IPS DF 6.9 (cell line): ENCODE data around the gene TPRG1L.
"Not testable (repeated sequence)": the region's sequence is repeated elsewhere in the genome, so short reads cannot be mapped to it uniquely, and the experiment has no call there.

ENCODE experiments used
- DNase-seq: peaks from one replicate; pipeline ENCODE4 v3.0.0-alpha.2; 2013; ENCODE audit warnings: low read depth, low spot score
- H3K27ac ChIP-seq: one replicate; pipeline ENCODE4 v1.5.1; 2013; ENCODE audit warnings: low read length, control low read depth
- H3K27me3 ChIP-seq: 2 replicates; pipeline ENCODE4 v1.6.1; 2013; ENCODE audit warnings: mild to moderate bottlenecking, low read length; ENCODE audit not compliant: control insufficient read depth, insufficient read depth
- H3K36me3 ChIP-seq: 2 replicates; pipeline ENCODE4 v1.6.1; 2013; ENCODE audit warnings: low read length; ENCODE audit not compliant: control insufficient read depth, insufficient read depth
- H3K4me1 ChIP-seq: 2 replicates; pipeline ENCODE4 v1.6.1; 2013; ENCODE audit warnings: low read length; ENCODE audit not compliant: control insufficient read depth, insufficient read depth
- H3K4me3 ChIP-seq: 2 replicates; pipeline ENCODE4 v1.5.1; 2013; ENCODE audit warnings: mild to moderate bottlenecking, low read length
- H3K9me3 ChIP-seq: 2 replicates; pipeline ENCODE4 v1.6.1; 2013; ENCODE audit warnings: low read length, inconsistent platforms; ENCODE audit not compliant: control insufficient read depth, insufficient read depth
- WGBS: extraction: QIAGEN DNeasy Blood & Tissue Kit; methylation state at CpG from one replicate; pipeline ENCODE4 v1.1.7; 2013; ENCODE audit warnings: mixed read lengths, missing lambda C conversion rate; ENCODE audit not compliant: insufficient read length, insufficient coverage; 5-methylcytosine and 5-hydroxymethylcytosine counted together

Gene TPRG1L

DNA sequence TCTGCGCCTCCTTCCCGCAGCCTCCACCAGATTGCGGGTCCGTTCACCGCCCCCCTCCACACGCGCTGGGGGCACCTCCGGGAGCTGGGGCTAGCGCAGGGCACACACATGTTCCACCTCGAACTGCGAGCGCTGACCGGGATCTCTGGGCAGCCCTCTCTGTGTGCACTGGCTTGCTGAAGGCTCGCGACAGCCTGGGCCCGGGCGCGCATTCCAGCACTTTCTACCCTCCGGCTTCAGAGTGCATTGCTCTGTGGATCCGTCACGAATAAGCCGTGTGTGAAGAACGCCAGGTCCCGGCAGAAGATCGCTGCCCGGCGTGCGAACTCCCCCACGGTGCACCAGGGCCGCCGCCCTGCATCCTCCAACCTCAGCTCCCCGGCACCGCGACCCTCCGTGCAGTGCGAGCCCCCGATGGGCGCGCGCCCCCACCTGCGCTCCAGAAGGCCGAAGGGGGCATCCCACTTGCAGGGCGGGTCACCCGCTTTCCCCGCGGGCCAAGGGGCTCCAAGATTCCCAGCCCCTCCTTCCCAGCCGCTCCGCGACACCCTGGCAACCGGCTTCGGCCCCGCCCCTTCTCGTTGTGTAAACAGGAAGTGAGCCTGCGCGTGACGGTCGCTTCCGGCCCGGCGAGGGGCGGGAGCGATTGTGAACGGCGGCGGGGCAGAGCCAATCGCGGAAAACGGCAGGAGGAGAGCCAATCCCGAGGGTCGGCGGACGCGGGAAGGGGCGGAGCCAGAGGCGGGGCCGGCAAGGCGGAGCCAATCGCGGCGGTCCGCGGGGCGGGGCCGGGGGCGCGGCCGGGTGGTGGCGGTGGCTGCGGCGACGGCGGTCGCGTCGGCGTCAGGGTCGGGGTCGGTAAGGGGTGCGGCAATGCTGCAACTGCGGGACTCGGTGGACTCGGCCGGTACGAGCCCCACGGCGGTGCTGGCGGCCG lies at the start of gene TPRG1L:
TSS of gene TPRG1L (plus strand) at position 816 of the 937 bp plus-strand sequence. CDS start at position 874, 58 bp downstream.
- Histone ChIP-seq H3K27ac (no peak within 1 kb of the TSS), H3K4me1 (0 out of 2 replicates have a peak, but pooled peaks cover 2% of the 10 kb centered on the region), H3K36me3 (no peaks in the 10 kb centered on the region), H3K4me3 (peak within 1 kb of the TSS; percentile 88), H3K27me3 (no peaks in the 10 kb centered on the region), H3K9me3 (no peaks in the 10 kb centered on the region)
- WGBS = no CpG with 5 or more reads among the region's 108 CpGs
- peak; percentile 94 for DNase-seq

DNA sequence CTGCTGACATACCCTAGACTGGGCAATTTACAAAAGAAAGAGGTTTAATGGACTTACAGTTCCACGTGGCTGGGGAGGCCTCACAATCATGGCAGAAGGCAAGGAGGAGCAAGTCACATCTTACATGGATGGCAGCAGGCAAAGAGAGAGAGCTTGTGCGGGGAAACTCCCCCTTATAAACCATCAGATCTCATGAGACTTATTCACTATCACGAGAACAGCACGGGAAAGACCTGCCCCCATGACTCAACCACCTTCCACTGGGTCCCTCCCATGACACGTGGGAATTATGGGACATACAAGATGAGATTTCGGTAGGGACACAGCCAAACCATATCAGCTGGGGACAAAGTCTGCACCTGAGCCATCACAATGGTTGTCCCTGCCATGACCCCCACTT lies 49.3 kb upstream of the TPRG1L start:
- not testable (repeated sequence) for DNase-seq, H3K27ac ChIP-seq, H3K9me3 ChIP-seq, H3K27me3 ChIP-seq, H3K36me3 ChIP-seq, H3K4me1 ChIP-seq, H3K4me3 ChIP-seq
- no CpG with 5 or more reads among the region's 6 CpGs for WGBS

GRCh38 chr1:3575993-3576392 lies 48.8 kb upstream of the TPRG1L start:
- H3K4me1 ChIP-seq = no peaks in the 10 kb centered on the region; the same call in 1 of the 2 replicates
- no peak overlapping the region; the same call in 1 of the 2 replicates for H3K4me3 ChIP-seq
- no peaks in the 10 kb centered on the region for H3K27me3 ChIP-seq
- H3K27ac ChIP-seq = no peak overlapping the region
- no peaks in the 10 kb centered on the region; the same call in 1 of the 2 replicates for H3K36me3 ChIP-seq
- no CpG with 5 or more reads among the region's 15 CpGs for WGBS
- H3K9me3 ChIP-seq = no peaks in the 10 kb centered on the region
- DNase-seq = no peak

- no peaks in the 10 kb centered on the region for H3K9me3 ChIP-seq
- H3K4me3 ChIP-seq = no peak overlapping the region
- H3K4me1 ChIP-seq = no peaks in the 10 kb centered on the region; the same call in 1 of the 2 replicates
- no peak for DNase-seq
- H3K27ac ChIP-seq = no peak overlapping the region
- no peaks in the 10 kb centered on the region for H3K27me3 ChIP-seq
- no peaks in the 10 kb centered on the region; the same call in 1 of the 2 replicates for H3K36me3 ChIP-seq
- WGBS = no CpG with 5 or more reads among the region's 7 CpGs
Measured at GRCh38 chr1:3577300-3577699, 47.5 kb upstream of the TPRG1L start.

DNA sequence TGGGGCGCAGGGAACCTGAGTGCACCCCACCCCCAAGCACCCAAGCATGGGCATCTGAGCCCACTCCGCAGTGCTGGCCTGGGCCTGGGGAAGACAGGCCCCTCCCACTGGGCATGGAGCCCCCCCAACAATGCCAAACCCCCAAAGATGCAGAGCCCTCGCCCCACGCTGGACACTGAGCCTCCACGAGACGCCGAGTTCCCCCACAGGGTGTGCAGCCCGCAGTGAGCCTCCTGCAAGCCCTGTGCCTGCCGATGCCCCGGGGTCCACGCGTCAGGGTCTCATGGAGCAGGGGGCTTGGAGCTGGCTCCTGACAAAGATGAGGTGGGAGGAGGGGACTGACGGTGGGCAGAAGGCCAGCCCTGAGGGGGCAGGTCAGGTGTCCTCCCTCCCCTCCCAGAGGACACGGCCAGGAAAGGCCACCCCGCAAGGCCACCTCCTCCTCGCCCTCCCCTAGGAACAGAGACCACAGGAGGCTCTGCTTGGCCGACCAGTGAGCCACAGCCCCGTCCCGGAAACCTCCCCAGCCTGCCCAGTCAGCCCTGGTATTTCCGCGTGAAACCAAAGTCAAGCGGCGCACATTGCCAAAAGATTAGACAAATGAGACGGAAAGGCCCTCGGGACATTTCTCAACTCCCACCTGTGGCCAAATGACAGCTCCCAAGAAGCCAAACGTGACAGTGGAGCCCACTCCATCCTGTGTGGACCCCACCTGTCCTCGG lies 46.9 kb upstream of the TPRG1L start:
- no peak overlapping the region for H3K27ac ChIP-seq
- H3K4me3 ChIP-seq = no peak overlapping the region
- no peaks in the 10 kb centered on the region; the same call in 1 of the 2 replicates for H3K4me1 ChIP-seq
- H3K36me3 ChIP-seq = no peaks in the 10 kb centered on the region; the same call in 1 of the 2 replicates
- DNase-seq = no peak
- WGBS = no CpG with 5 or more reads among the region's 27 CpGs
- H3K9me3 ChIP-seq = no peaks in the 10 kb centered on the region
- H3K27me3 ChIP-seq = no peaks in the 10 kb centered on the region

GRCh38 chr1:3578433-3578805 lies 46.4 kb upstream of the TPRG1L start:
- Histone ChIP-seq H3K4me3 (no peak overlapping the region), H3K9me3 (no peaks in the 10 kb centered on the region), H3K27me3 (no peaks in the 10 kb centered on the region), H3K36me3 (no peaks in the 10 kb centered on the region; the same call in 1 of the 2 replicates), H3K27ac (no peak overlapping the region), H3K4me1 (no peaks in the 10 kb centered on the region; the same call in 1 of the 2 replicates)
- WGBS = no CpG with 5 or more reads among the region's 8 CpGs
- no peak for DNase-seq

DNA sequence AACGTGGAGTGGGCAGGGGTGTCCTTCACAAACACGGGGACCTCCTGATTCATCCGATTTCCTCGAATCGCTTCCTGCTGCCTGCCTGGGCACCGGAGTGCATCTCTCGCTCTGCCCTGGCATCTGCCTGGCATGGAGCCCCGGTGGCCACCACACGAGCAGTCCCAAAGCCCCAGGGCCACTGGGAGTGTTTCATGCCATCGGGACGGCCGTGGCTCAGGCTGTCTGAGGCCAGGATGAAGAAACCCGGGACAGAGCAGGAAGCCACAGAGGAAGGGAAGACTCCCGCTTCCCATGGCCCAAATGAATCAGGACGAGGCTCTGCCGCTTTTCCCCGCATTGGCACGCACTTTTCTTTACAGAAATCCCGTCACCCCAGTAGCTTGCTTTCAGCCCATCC lies 45.9 kb upstream of the TPRG1L start:
- no peaks in the 10 kb centered on the region for H3K27me3 ChIP-seq
- H3K27ac ChIP-seq = no peak overlapping the region
- DNase-seq = no peak
- H3K9me3 ChIP-seq = no peaks in the 10 kb centered on the region
- no peaks in the 10 kb centered on the region for H3K36me3 ChIP-seq
- H3K4me3 ChIP-seq = no peak overlapping the region
- no CpG with 5 or more reads among the region's 19 CpGs for WGBS
- no peaks in the 10 kb centered on the region; the same call in 1 of the 2 replicates for H3K4me1 ChIP-seq

DNA sequence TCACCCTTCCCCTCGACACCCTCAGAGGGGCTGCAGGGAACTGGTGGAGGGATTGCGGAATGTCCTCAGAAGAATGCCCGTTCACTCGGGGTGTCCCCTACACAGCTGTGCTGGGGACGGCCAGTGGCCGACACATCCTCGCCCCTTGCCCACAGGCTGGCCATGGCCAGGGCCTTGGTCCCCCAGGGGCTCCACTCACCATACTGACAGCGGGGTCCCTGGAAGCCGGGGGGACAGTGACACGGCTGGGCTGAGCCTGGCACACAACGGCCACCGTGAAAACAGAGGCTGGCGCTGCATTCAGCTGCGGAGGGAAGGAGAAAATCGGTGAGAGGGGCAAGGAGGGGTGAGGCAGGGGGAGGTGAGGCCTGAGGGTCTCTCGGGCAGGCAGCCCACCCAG lies 45.2 kb upstream of the TPRG1L start:
- Histone ChIP-seq H3K27ac (no peak overlapping the region), H3K36me3 (no peaks in the 10 kb centered on the region), H3K27me3 (no peaks in the 10 kb centered on the region), H3K4me3 (no peak overlapping the region), H3K4me1 (no peaks in the 10 kb centered on the region; the same call in 1 of the 2 replicates), H3K9me3 (no peaks in the 10 kb centered on the region)
- no CpG with 5 or more reads among the region's 16 CpGs for WGBS
- no peak for DNase-seq

GRCh38 chr1:3580231-3580630 lies 44.6 kb upstream of the TPRG1L start:
- H3K4me1 ChIP-seq = no peaks in the 10 kb centered on the region; the same call in 1 of the 2 replicates
- H3K9me3 ChIP-seq = no peaks in the 10 kb centered on the region
- H3K27ac ChIP-seq = no peak overlapping the region
- no peaks in the 10 kb centered on the region for H3K36me3 ChIP-seq
- no peak overlapping the region for H3K4me3 ChIP-seq
- DNase-seq = no peak
- H3K27me3 ChIP-seq = no peaks in the 10 kb centered on the region
- WGBS = no CpG with 5 or more reads among the region's 9 CpGs

DNA sequence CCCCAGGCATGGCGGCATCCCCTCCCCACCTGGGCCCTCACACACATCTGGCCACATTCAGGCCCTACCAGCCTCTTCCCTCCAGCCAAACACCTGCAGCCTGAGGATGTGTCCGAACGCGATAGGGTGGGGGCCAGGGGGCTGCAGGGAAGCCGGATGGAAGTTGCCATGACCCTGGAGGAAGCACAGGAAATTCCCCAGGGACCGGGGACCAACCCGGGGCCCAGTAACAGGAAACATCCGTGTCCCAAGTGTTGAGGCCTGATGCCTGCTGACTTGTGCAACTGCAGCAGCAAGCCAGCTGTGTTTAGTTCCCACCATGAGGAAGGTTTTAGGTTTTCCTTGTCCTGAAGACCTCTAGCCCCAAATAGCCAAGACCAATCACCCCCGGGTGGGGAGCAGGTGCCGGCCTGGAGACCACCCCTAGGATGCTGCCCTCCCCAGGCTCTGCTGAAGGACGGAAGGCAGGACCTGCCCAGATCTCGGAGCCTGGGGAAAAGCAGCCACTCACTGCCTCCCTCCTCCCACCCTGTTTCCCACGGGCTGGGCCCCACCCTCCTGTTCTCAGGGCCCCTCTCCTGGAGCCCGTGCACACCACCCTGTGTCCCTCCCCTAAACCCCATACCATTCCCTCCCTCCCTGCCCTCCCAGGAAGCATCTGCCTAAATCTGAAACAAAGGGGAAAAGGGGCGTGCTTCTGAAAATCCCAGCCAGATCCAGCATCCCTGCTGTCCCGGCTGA lies 43.3 kb upstream of the TPRG1L start:
- 0 out of 2 replicates have a peak, but pooled peaks cover 5% of the 10 kb centered on the region for H3K36me3 ChIP-seq
- no CpG with 5 or more reads among the region's 16 CpGs for WGBS
- no peak overlapping the region for H3K4me3 ChIP-seq

More for the DNA sequence above, 43.3 kb upstream of the TPRG1L start:
- no peak for DNase-seq
- Histone ChIP-seq H3K9me3 (peaks cover 2% of the 10 kb centered on the region), H3K27ac (no peak overlapping the region), H3K4me1 (no peaks in the 10 kb centered on the region), H3K27me3 (no peaks in the 10 kb centered on the region)
